ENCODE data around the gene SUCLA2. TPM values are rescaled to one million over a fixed set of nuclear protein-coding genes. Genes with fewer than 3 reads are reported as not detected.
"Not testable (repeated sequence)": the region's sequence is repeated elsewhere in the genome, so short reads cannot be mapped to it uniquely, and the experiment has no call there.

Gene SUCLA2
- polyA plus RNA-seq, 6 donors from 2014 or later: 3.4 to 17.7 (median 11.9) TPM

GRCh38 chr13:48014359-48014758 is 13.3 kb upstream of the SUCLA2 start:
- DNase-seq: no peak
- H3K9me3 Mint-ChIP-seq: peaks cover 0 to 3% (median 0%) of the 10 kb centered on the region in 7 donors
- ATAC-seq (ENCODE audit: low read depth in 2 of 2): no peak
- H3K4me1 Mint-ChIP-seq: peaks cover 0 to 3% (median 3%) of the 10 kb centered on the region in 3 donors
- no peak overlapping the region for H3K4me3 Mint-ChIP-seq
- no peak overlapping the region for H3K27ac Mint-ChIP-seq
- no peaks in the 10 kb centered on the region for H3K27me3 Mint-ChIP-seq
- peaks cover 4 to 7% of the 10 kb centered on the region in 2 donors for H3K36me3 Mint-ChIP-seq

- Mint-ChIP-seq H3K4me3 (no peak overlapping the region), H3K27me3 (no peaks in the 10 kb centered on the region), H3K27ac (no peak overlapping the region), H3K9me3 (peaks cover 0 to 3% (median 0%) of the 10 kb centered on the region in 7 donors), H3K4me1 (peaks cover 0 to 9% (median 8%) of the 10 kb centered on the region in 3 donors), H3K36me3 (peaks cover 4 to 11% of the 10 kb centered on the region in 2 donors)
- no peak for ATAC-seq (ENCODE audit: low read depth in 2 of 2)
- no peak for DNase-seq
These were observed 11.6 kb upstream of the SUCLA2 start for GRCh38 chr13:48012668-48013067.

- H3K27ac Mint-ChIP-seq: peak overlapping the region in 1 of 6 donors; percentile 4
- H3K4me3 Mint-ChIP-seq: no peak overlapping the region
- no peak for ATAC-seq (ENCODE audit: low read depth in 2 of 2)
These were observed 9.6 kb upstream of the SUCLA2 start for GRCh38 chr13:48010698-48011097.

GRCh38 chr13:48009284-48009683 is 8.2 kb upstream of the SUCLA2 start:
- no peak for DNase-seq
- no peak for ATAC-seq (ENCODE audit: low read depth in 2 of 2)
- no peaks in the 10 kb centered on the region for H3K27me3 Mint-ChIP-seq
- peaks cover 0 to 9% (median 8%) of the 10 kb centered on the region in 3 donors for H3K4me1 Mint-ChIP-seq
- no peak overlapping the region for H3K27ac Mint-ChIP-seq
- H3K9me3 Mint-ChIP-seq: peaks cover 0 to 3% (median 0%) of the 10 kb centered on the region in 7 donors
- H3K4me3 Mint-ChIP-seq: no peak overlapping the region
- H3K36me3 Mint-ChIP-seq: peaks cover 4 to 11% of the 10 kb centered on the region in 2 donors

More at GRCh38 chr13:48010698-48011097, 9.6 kb upstream of the SUCLA2 start:
- Mint-ChIP-seq H3K27me3 (no peaks in the 10 kb centered on the region), H3K9me3 (peaks cover 0 to 3% (median 0%) of the 10 kb centered on the region in 7 donors), H3K36me3 (peaks cover 4 to 11% of the 10 kb centered on the region in 2 donors), H3K4me1 (peaks cover 0 to 9% (median 8%) of the 10 kb centered on the region in 3 donors)
- no peak for DNase-seq

GRCh38 chr13:48006396-48006795 is 5.3 kb upstream of the SUCLA2 start:
- H3K27ac Mint-ChIP-seq: no peak overlapping the region
- H3K27me3 Mint-ChIP-seq: no peaks in the 10 kb centered on the region
- no peaks in the 10 kb centered on the region for H3K9me3 Mint-ChIP-seq
- ATAC-seq (ENCODE audit: low read depth in 2 of 2) (no peak), DNase-seq (no peak)
- no peak overlapping the region for H3K4me3 Mint-ChIP-seq
- peaks cover 0 to 11% of the 10 kb centered on the region in 2 donors for H3K36me3 Mint-ChIP-seq
- peaks cover 5 to 15% (median 13%) of the 10 kb centered on the region in 3 donors for H3K4me1 Mint-ChIP-seq

GRCh38 chr13:48004201-48004600 is 3.1 kb upstream of the SUCLA2 start:
- Mint-ChIP-seq H3K4me3 (peak overlapping the region in 1 of 8 donors; percentile 62), H3K27me3 (no peaks in the 10 kb centered on the region), H3K27ac (peak overlapping the region in 1 of 6 donors; percentile 40), H3K4me1 (peaks cover 19 to 25% (median 22%) of the 10 kb centered on the region in 3 donors), H3K9me3 (no peaks in the 10 kb centered on the region), H3K36me3 (peaks cover 0 to 2% of the 10 kb centered on the region in 2 donors)
- ATAC-seq (ENCODE audit: low read depth in 2 of 2): no peak
- DNase-seq: no peak

- DNase-seq; H3K36me3 Mint-ChIP-seq; ATAC-seq (ENCODE audit: low read depth in 2 of 2); H3K27me3 Mint-ChIP-seq; H3K9me3 Mint-ChIP-seq: not testable (repeated sequence)
- Mint-ChIP-seq H3K4me1 (peaks cover 26 to 31% (median 31%) of the 10 kb centered on the region in 3 donors), H3K27ac (peak overlapping the region in 2 of 6 donors; percentile 47 to 68), H3K4me3 (peak overlapping the region; percentile 91 to 98 (median 96))
These were observed 926 bp upstream of the SUCLA2 start for GRCh38 chr13:48001999-48002398.

GRCh38 chr13:48000559-48001113 is 437 bp downstream of the SUCLA2 start:
- Mint-ChIP-seq H3K4me1 (peaks cover 27 to 33% (median 31%) of the 10 kb centered on the region in 3 donors), H3K4me3 (peak overlapping the region; percentile 91 to 98 (median 96)), H3K9me3 (no peaks in the 10 kb centered on the region), H3K27me3 (no peaks in the 10 kb centered on the region), H3K36me3 (no peaks in the 10 kb centered on the region), H3K27ac (peak overlapping the region; percentile 67 to 92 (median 79))
- no peak for DNase-seq
- ATAC-seq (ENCODE audit: low read depth in 2 of 2): peak; percentile 40 to 48

- peak overlapping the region in 7 of 8 donors; percentile 52 to 97 (median 95) for H3K4me3 Mint-ChIP-seq
- no peak for DNase-seq
- no peaks in the 10 kb centered on the region for H3K9me3 Mint-ChIP-seq
- no peaks in the 10 kb centered on the region for H3K27me3 Mint-ChIP-seq
- H3K4me1 Mint-ChIP-seq: peaks cover 27 to 33% (median 31%) of the 10 kb centered on the region in 3 donors
- peak overlapping the region in 1 of 6 donors; percentile 67 for H3K27ac Mint-ChIP-seq
- ATAC-seq (ENCODE audit: low read depth in 2 of 2): no peak
- H3K36me3 Mint-ChIP-seq: no peaks in the 10 kb centered on the region
These were observed 1.1 kb downstream of the SUCLA2 start for GRCh38 chr13:47999973-48000372.

- peaks cover 31 to 33% (median 31%) of the 10 kb centered on the region in 3 donors for H3K4me1 Mint-ChIP-seq
- H3K9me3 Mint-ChIP-seq: no peaks in the 10 kb centered on the region
- H3K27ac Mint-ChIP-seq: peak overlapping the region in 2 of 6 donors; percentile 34 to 47
- H3K36me3 Mint-ChIP-seq: peaks cover 8 to 11% of the 10 kb centered on the region in 2 donors
- no peaks in the 10 kb centered on the region for H3K27me3 Mint-ChIP-seq
- peak overlapping the region in 2 of 8 donors; percentile 7 to 59 for H3K4me3 Mint-ChIP-seq
- no peak for DNase-seq
- no peak for ATAC-seq (ENCODE audit: low read depth in 2 of 2)
These were observed 3.7 kb downstream of the SUCLA2 start for GRCh38 chr13:47997384-47997783.

- Mint-ChIP-seq H3K4me3 (no peak overlapping the region), H3K4me1 (peaks cover under 1 to 10% (median 3%) of the 10 kb centered on the region in 3 donors), H3K27me3 (no peaks in the 10 kb centered on the region), H3K9me3 (no peaks in the 10 kb centered on the region), H3K36me3 (peaks cover 19 to 36% of the 10 kb centered on the region in 2 donors), H3K27ac (no peak overlapping the region)
- no peak for DNase-seq
- ATAC-seq (ENCODE audit: low read depth in 2 of 2): no peak
These were observed 9.2 kb downstream of the SUCLA2 start for GRCh38 chr13:47991859-47992258.

GRCh38 chr13:47990920-47991466 is 10.1 kb downstream of the SUCLA2 start:
- Mint-ChIP-seq H3K4me1 (peaks cover 0 to 10% (median 3%) of the 10 kb centered on the region in 3 donors), H3K27me3 (no peaks in the 10 kb centered on the region), H3K27ac (peak overlapping the region in 1 of 6 donors; percentile 4), H3K36me3 (peaks cover 19 to 43% of the 10 kb centered on the region in 2 donors), H3K9me3 (no peaks in the 10 kb centered on the region), H3K4me3 (no peak overlapping the region)
- DNase-seq: no peak
- ATAC-seq (ENCODE audit: low read depth in 2 of 2): no peak

- no peak overlapping the region for H3K4me3 Mint-ChIP-seq
- H3K9me3 Mint-ChIP-seq: no peaks in the 10 kb centered on the region
- H3K27ac Mint-ChIP-seq: no peak overlapping the region
- no peaks in the 10 kb centered on the region for H3K27me3 Mint-ChIP-seq
- H3K4me1 Mint-ChIP-seq: peaks cover 0 to 10% (median 3%) of the 10 kb centered on the region in 3 donors
- no peak for ATAC-seq (ENCODE audit: low read depth in 2 of 2)
- H3K36me3 Mint-ChIP-seq: peaks cover 19 to 43% of the 10 kb centered on the region in 2 donors
- DNase-seq: no peak
These were observed 10.6 kb downstream of the SUCLA2 start for GRCh38 chr13:47990427-47990826.

GRCh38 chr13:47983070-47983469 is 18.0 kb downstream of the SUCLA2 start:
- Mint-ChIP-seq H3K36me3 (peaks cover 11 to 33% of the 10 kb centered on the region in 2 donors), H3K27me3 (no peaks in the 10 kb centered on the region), H3K9me3 (peaks cover 0 to 8% (median under 1%) of the 10 kb centered on the region in 7 donors), H3K4me1 (no peaks in the 10 kb centered on the region), H3K27ac (peak overlapping the region in 2 of 6 donors; percentile 24 to 59), H3K4me3 (no peak overlapping the region)
- ATAC-seq (ENCODE audit: low read depth in 2 of 2) (no peak), DNase-seq (no peak)

Data from naive B cell (primary cell).